ENCODE data around the gene MCF2L2.

The MCF2L2 gene

GRCh38 chr3:183148056-183148455, 280.4 kb downstream of the MCF2L2 start:
- no peak overlapping the region for H3K27ac ChIP-seq
- no peak for TF ChIP-seq CTCF (conservative IDR thresholded peaks at IDR 0.05)

GRCh38 chr3:183144363-183144762, 284.1 kb downstream of the MCF2L2 start:
- TF ChIP-seq CTCF (conservative IDR thresholded peaks at IDR 0.05) = no peak
- H3K27ac ChIP-seq = no peak overlapping the region

- no peak overlapping the region for H3K27ac ChIP-seq
- TF ChIP-seq CTCF (conservative IDR thresholded peaks at IDR 0.05) = no peak
Measured at GRCh38 chr3:183142199-183142598, 286.2 kb downstream of the MCF2L2 start.

DNA sequence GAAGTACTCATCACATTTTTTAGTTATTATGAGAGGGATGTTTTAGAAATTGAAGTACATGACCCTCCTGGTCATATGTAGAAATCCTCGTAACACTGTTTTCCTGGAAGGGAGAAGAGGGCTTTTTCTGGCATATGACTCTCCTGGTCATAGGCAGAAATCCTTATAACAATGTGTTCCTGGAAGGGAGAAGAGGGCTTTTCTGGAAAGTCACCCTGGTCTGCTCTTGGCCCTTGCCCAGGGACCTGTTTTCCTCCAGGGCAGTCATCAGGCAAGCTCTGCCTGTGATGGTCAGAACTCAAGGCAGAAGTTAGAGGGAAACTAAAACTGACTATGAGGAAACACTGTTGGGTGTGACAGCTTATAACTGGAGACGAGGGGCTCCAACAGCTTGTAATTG, 293.6 kb downstream of the MCF2L2 start:
- no peak overlapping the region for H3K27ac ChIP-seq
- no peak for TF ChIP-seq CTCF (conservative IDR thresholded peaks at IDR 0.05)

GRCh38 chr3:183132409-183132808, 296.0 kb downstream of the MCF2L2 start:
- no peak for TF ChIP-seq CTCF (conservative IDR thresholded peaks at IDR 0.05)
- H3K27ac ChIP-seq = no peak overlapping the region

GRCh38 chr3:183131735-183132134, 296.7 kb downstream of the MCF2L2 start:
- no peak overlapping the region for H3K27ac ChIP-seq
- TF ChIP-seq CTCF (conservative IDR thresholded peaks at IDR 0.05) = no peak

DNA sequence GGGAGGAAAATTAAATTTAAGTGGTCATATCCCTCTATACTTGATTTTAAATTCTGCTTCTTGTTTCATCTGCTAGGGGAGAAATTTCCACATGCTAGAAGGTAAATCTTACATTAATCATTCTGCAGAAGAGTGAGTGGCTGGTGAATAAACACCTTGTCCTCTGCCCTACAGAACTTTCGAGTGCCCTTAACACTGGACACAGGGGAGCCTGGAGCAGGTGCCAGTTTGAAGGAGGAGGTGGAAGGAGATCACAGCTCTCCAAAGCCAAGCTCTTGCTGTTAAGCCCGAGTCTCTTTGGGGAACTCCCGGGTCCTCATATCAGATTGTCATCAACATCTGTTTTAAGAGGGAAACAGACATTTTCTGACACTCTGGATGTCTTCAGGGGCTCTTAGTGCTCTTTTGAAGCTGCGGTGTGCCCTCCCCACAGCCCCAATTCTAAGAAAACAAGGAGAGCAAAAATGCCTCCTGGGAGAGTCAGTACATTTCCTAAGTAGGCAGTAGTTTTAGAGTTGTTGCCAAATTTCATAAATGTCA, 297.2 kb downstream of the MCF2L2 start:
- TF ChIP-seq CTCF (conservative IDR thresholded peaks at IDR 0.05) = no peak
- H3K27ac ChIP-seq = no peak overlapping the region

All from VCaP (cell line).